Right atrium auricular region (tissue), 2 donors: ENCODE data around the gene KCNK15. TPM values are rescaled to one million over a fixed set of nuclear protein-coding genes. Genes with fewer than 3 reads are reported as not detected.

Source experiments
- DNase-seq: peaks from one replicate; pipeline ENCODE4 v3.0.0-alpha.2; 2019; ENCODE audit warnings: low spot score
- H3K27ac ChIP-seq, 2 donors: fragments of 200-600 bp; sonication (generic); 1 replicate in 1 of 2; 2 replicates in 1 of 2; pipeline ENCODE4 v1.5.1; 2016 to 2019
- H3K27me3 ChIP-seq, 2 donors: fragments of 200-600 bp; sonication (generic); one replicate each; pipeline versions ENCODE4 v1.5.1 to v1.6.0; 2017 to 2019
- H3K36me3 ChIP-seq: fragments of 200-600 bp; sonication (generic); one replicate; pipeline ENCODE4 v1.5.1; 2016
- H3K4me1 ChIP-seq, 2 donors: fragments of 200-600 bp; sonication (generic); one replicate each; pipeline versions ENCODE4 v1.5.1 to v1.6.0; 2017 to 2019
- H3K4me3 ChIP-seq, 2 donors: fragments of 200-600 bp; sonication (generic); 1 replicate in 1 of 2; 2 replicates in 1 of 2; pipeline ENCODE4 v1.5.1; 2017 to 2019; ENCODE audit warnings: mild to moderate bottlenecking in 1 of 2, moderate library complexity in 1 of 2
- H3K9me3 ChIP-seq, 2 donors: fragments of 200-600 bp; sonication (generic); one replicate each; pipeline ENCODE4 v1.5.1; 2019
- total RNA-seq, 2 donors: library from RNA; depleted of rRNA; stranded (reverse); fragments of >200 nt; gene quantifications; one replicate each; pipeline ENCODE4 v1.1.0, GENCODE V29; 2016
- TF ChIP-seq, protein P1 (sequence below), 2 donors: fragments of 200-600 bp; sonication (generic); IDR thresholded peaks; one replicate each; pipeline ENCODE4 v1.5.1; 2019; ENCODE audit warnings: antibody characterized with exemption in 2 of 2

Gene KCNK15
- total RNA-seq, 2 donors from 2014 or later: 1.4 to 3.7 TPM

DNA sequence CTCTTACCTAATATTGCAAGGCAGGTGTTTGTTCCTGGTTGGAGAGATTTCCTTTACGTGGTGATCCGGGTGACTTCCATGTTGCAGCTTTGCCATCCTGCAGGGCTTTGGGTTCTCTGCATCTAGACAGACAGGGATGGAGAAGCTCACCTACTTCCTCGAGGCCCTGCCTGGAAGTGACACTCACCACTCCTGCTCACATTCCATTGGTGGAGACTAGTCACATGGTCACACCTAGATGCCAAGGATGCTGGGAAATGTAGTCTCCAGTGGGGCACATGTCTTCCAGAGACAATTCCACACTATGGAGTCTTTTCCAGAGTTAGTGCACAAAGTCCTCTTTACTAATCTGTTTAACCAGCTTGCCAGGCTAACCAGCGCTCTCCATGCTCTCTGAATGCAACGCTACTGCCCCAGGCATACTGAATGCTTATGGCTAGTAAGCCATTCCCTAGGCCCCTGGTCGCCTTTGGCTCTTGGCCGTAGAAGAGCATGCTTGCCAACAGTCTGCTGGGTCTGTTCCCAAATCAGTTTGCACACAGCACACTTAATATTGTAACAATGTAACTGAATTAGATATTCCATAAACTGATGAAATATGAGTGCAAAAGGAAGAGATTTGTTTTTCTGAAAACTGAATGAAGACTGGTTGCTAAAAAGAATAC is 6.7 kb upstream of the KCNK15 start:
- TF ChIP-seq, protein P1, sequence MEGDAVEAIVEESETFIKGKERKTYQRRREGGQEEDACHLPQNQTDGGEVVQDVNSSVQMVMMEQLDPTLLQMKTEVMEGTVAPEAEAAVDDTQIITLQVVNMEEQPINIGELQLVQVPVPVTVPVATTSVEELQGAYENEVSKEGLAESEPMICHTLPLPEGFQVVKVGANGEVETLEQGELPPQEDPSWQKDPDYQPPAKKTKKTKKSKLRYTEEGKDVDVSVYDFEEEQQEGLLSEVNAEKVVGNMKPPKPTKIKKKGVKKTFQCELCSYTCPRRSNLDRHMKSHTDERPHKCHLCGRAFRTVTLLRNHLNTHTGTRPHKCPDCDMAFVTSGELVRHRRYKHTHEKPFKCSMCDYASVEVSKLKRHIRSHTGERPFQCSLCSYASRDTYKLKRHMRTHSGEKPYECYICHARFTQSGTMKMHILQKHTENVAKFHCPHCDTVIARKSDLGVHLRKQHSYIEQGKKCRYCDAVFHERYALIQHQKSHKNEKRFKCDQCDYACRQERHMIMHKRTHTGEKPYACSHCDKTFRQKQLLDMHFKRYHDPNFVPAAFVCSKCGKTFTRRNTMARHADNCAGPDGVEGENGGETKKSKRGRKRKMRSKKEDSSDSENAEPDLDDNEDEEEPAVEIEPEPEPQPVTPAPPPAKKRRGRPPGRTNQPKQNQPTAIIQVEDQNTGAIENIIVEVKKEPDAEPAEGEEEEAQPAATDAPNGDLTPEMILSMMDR (IDR thresholded peaks at IDR 0.05): no peak
- Histone ChIP-seq H3K27me3 (no peaks in the 10 kb centered on the region), H3K36me3 (no peaks in the 10 kb centered on the region), H3K9me3 (no peaks in the 10 kb centered on the region), H3K4me3 (no peak overlapping the region), H3K4me1 (no peaks in the 10 kb centered on the region), H3K27ac (no peak overlapping the region)
- peak; percentile 82 for DNase-seq

DNA sequence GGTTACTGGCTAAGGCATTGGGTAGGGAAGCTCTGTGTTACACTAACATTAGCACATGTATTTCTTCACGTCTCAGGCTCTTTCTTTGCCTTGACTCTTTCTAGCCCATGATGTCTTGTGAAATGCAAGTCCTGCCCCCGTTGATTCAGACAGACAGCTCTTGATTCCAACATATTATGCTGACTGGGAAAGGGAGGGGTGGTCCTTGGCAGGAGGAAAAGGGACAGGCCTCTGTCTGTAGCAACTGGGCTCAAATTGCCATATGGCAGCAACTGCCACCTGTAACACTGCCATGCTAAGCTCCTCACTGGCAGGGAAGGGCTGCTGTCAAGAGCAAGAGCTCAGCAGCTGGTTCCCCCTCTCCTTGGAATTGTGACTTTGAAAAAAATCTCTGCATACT is 5.7 kb upstream of the KCNK15 start:
- no peak overlapping the region for H3K27ac ChIP-seq
- no peaks in the 10 kb centered on the region for H3K27me3 ChIP-seq
- DNase-seq: no peak
- no peaks in the 10 kb centered on the region for H3K36me3 ChIP-seq
- no peak overlapping the region for H3K4me3 ChIP-seq
- no peaks in the 10 kb centered on the region for H3K9me3 ChIP-seq
- TF ChIP-seq, protein P1 (IDR thresholded peaks at IDR 0.05): no peak
- no peaks in the 10 kb centered on the region for H3K4me1 ChIP-seq

DNA sequence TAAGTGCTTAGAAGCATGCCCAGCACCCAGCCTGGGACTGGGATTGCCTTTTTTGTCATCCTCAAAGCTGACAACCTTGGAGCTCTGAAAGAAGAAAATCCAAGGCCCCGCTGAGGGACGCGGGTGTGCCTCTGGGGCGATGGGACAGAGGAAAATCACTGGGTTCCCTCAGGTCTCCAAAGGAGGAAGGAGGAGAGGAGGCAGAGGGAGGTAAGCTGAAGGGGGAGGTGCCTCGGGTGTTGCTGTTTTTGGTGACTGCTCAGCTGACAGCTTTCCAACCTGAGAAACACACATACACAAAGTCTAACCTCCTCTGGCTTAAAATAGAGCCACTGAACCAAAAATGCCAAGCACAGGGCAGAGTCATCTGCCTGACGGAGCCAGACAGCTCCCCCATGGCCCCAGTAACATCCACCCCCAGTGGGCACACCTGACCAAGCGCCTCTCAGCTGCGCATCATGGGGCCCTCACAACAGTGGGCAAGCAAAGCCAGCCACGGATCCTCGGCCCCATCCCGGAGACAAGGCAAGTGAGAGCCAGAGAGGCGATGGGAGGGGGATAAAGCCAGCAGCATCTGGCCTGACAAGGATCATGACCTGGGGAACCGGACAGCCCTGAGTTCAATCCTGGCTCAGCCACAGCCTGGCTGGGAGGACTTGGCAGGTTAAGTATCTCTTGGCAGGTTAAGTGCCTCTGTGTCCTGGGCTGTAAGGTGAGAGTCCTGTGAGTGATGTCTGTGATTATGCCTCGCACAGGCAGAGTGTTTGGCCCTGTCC is 3.2 kb upstream of the KCNK15 start:
- Histone ChIP-seq H3K4me3 (no peak overlapping the region), H3K9me3 (no peaks in the 10 kb centered on the region), H3K27ac (peak overlapping the region in 1 of 2 donors; percentile 23), H3K4me1 (peaks cover 0 to 20% of the 10 kb centered on the region in 2 donors), H3K27me3 (no peaks in the 10 kb centered on the region), H3K36me3 (no peaks in the 10 kb centered on the region)
- DNase-seq: no peak
- TF ChIP-seq, protein P1 (IDR thresholded peaks at IDR 0.05): no peak

DNA sequence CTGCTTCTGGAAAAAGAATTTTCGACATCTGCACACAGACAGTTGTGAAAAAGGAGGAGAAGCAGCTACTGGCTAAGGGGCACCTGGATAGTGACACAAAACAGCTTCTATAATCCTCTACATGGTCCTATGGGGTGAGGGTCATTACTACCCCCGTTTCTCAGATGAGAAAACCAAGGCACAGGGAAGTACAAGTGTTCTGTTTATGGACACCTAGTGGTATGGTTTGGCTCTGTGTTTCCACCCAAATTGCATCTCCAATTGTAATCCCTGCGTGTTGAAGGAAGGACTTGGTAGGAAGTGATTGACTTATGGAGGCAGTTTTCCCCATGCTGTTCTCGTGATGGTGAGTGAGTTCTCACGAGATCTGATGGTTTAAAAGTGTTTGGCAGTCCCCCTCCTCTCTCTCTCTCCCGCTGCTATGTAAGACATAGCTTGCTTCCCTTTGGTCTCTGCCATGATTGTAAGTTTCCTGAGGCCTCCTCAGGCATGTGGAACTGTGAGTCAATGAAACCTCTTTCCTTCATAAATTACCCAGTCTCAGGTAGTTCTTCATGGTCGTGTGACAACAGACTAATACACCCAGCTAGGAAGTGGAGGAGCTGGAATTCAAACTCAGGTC is 2.5 kb upstream of the KCNK15 start:
- H3K27me3 ChIP-seq: no peaks in the 10 kb centered on the region
- H3K4me1 ChIP-seq: peaks cover 0 to 20% of the 10 kb centered on the region in 2 donors
- no peaks in the 10 kb centered on the region for H3K9me3 ChIP-seq
- no peak overlapping the region for H3K4me3 ChIP-seq
- H3K36me3 ChIP-seq: no peaks in the 10 kb centered on the region
- H3K27ac ChIP-seq: no peak overlapping the region
- TF ChIP-seq, protein P1 (IDR thresholded peaks at IDR 0.05): no peak
- no peak for DNase-seq

DNA sequence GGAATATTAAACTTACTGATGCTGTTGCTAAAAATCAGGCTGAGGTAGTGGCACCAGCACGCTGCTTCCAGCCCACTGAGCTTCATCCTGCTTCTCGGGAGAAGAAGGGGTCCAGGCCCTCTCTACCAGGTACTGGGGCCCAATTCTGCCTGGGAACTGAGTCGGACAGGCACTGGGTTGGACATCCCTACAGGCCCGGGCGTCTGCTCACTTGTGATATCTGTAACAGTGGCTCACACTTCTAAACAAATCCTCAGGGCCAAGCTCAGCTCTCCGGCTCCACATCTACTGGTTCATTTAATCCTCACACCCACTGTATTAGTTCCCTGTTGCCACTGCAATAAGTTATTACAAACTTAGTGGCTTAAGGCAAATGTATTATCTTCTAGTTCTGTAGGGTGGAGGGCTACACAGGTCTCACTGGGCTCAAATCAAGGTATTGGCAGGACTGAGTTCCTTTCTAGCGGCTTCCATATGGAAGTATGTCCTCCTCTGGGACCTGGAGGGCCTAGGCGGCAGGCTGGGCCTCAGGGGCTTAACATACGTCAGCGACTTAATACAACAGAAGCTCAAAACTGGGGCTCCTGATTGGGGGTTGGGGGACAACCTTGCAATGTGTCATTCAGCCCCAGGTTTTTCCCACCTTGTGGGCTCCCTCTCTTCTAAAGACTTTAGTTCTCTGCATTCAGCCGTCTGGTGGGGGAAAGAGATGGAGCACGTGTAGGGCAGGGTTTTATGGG is 1.6 kb upstream of the KCNK15 start:
- H3K27ac ChIP-seq: no peak overlapping the region
- no peak overlapping the region for H3K4me3 ChIP-seq
- DNase-seq: no peak
- H3K36me3 ChIP-seq: no peaks in the 10 kb centered on the region
- peaks cover 0 to 20% of the 10 kb centered on the region in 2 donors for H3K4me1 ChIP-seq
- H3K9me3 ChIP-seq: no peaks in the 10 kb centered on the region
- TF ChIP-seq, protein P1 (IDR thresholded peaks at IDR 0.05): no peak
- no peaks in the 10 kb centered on the region for H3K27me3 ChIP-seq
